DOHH2 (cell line): Measurements from ENCODE around the gene SLC39A5.

ENCODE experiments used
- H3F3A ChIP-seq: fragments of 200-600 bp; sonication (generic), shearing (Covaris generic); 2 replicates; pipeline ENCODE4 v1.6.0; 2016; ENCODE audit warnings: antibody characterized with exemption, mild to moderate bottlenecking; ENCODE audit not compliant: control insufficient read depth, insufficient read depth
- H3K27ac ChIP-seq: fragments of 200-600 bp; sonication (generic); 2 replicates; pipeline ENCODE4 v1.5.1; 2014; ENCODE audit warnings: low read depth, mild to moderate bottlenecking, low read length, moderate library complexity
- H3K27me3 ChIP-seq: fragments of 200-600 bp; sonication (generic); 2 replicates; pipeline ENCODE4 v1.6.1; 2014; ENCODE audit warnings: mild to moderate bottlenecking, low read length, mixed read lengths; ENCODE audit not compliant: control insufficient read depth
- H3K36me3 ChIP-seq: fragments of 200-600 bp; sonication (generic); 2 replicates; pipeline ENCODE4 v1.6.1; 2014; ENCODE audit warnings: mild to moderate bottlenecking, low read length, moderate library complexity, mixed read lengths; ENCODE audit not compliant: control insufficient read depth
- H3K4me1 ChIP-seq: fragments of 200-600 bp; sonication (generic); 2 replicates; pipeline ENCODE4 v1.6.1; 2014; ENCODE audit warnings: mild to moderate bottlenecking, low read length, mixed read lengths; ENCODE audit not compliant: control insufficient read depth
- H3K4me2 ChIP-seq: fragments of 200-600 bp; sonication (generic); 2 replicates; pipeline ENCODE4 v1.6.0; 2014; ENCODE audit warnings: mild to moderate bottlenecking, low read length, moderate library complexity
- H3K4me3 ChIP-seq: fragments of 200-600 bp; sonication (generic); 2 replicates; pipeline ENCODE4 v1.5.1; 2014; ENCODE audit warnings: mild to moderate bottlenecking, low read length, mixed read lengths
- H3K79me2 ChIP-seq: fragments of 200-600 bp; sonication (generic); 2 replicates; pipeline ENCODE4 v1.6.1; 2014; ENCODE audit warnings: mild to moderate bottlenecking, low read length, mixed read lengths; ENCODE audit not compliant: control insufficient read depth
- H3K9me2 ChIP-seq: fragments of 200-600 bp; sonication (generic); replicated peaks from 2 replicates; pipeline ENCODE4 v1.6.1; 2014; ENCODE audit warnings: mild to moderate bottlenecking, low read length, mixed read lengths; ENCODE audit not compliant: control insufficient read depth
- H3K9me3 ChIP-seq: fragments of 200-600 bp; sonication (generic); 2 replicates; pipeline ENCODE4 v1.6.1; 2014; ENCODE audit warnings: antibody characterized with exemption, low read length, mixed read lengths; ENCODE audit not compliant: control insufficient read depth, insufficient read depth
- H4K20me1 ChIP-seq: fragments of 200-600 bp; sonication (generic); 2 replicates; pipeline ENCODE4 v1.6.0; 2014; ENCODE audit warnings: low read depth, mild to moderate bottlenecking, antibody characterized with exemption, low read length, moderate library complexity; ENCODE audit not compliant: control insufficient read depth, insufficient read depth
- EZH2phosphoT487 ChIP-seq: fragments of 200-600 bp; sonication (generic); IDR thresholded peaks from 2 replicates; pipeline ENCODE4 v1.6.1; 2017; ENCODE audit warnings: borderline replicate concordance, mild to moderate bottlenecking, antibody characterized with exemption, low read length, moderate library complexity, mixed read lengths
- TF ChIP-seq, protein P1 (sequence below): fragments of 200-600 bp; sonication (generic); IDR thresholded peaks from one replicate; pipeline ENCODE4 v1.5.1; 2014; ENCODE audit warnings: antibody characterized with exemption, mild to moderate bottlenecking, low read depth, low read length; ENCODE audit not compliant: poor library complexity, severe bottlenecking

The SLC39A5 gene

DNA sequence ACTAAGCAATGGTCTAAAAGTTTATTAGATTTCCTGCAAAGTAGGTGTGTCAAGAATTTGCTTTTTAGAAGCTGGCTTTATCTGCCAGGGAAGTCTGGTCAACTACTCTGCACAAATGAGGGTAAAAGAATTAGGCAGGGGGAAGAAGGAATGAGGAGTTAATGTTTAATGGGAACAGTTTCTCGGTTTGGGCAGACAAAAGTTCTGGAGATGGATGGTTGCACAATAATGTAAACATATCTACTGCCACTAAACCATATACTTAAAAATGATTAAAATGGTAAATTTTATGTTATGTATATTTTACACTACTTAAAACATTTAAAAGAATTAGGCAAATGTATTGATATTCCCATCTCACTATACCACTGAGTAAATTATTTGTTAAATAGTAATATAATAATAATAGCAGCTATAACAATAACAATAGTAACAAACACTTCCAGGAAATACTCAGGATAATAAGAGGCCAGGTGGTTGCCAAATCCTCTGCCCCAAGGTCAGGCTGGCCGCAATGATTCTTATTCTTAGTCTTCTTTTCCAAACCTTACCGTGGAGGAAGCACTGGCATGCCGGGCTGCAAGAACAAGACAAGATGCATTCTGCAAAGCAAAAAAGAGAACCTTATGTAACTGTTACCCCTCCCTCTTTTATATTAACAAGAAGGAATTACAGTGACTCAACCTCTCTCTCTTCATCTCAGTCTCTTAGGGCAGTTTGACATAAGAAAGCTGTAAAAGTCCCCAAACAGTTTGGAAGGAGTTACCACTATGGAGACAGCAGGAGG, 56.4 kb downstream of the SLC39A5 start:
- Histone ChIP-seq H3K36me3 (peaks cover 84% of the 10 kb centered on the region), H3K9me2 (no peaks in the 10 kb centered on the region), H3F3A (peaks cover 10% of the 10 kb centered on the region), H4K20me1 (peaks cover 7% of the 10 kb centered on the region; the same call in 1 of the 2 replicates), H3K27me3 (no peaks in the 10 kb centered on the region), H3K4me1 (peaks cover 2% of the 10 kb centered on the region; the same call in 1 of the 2 replicates), H3K4me3 (no peak overlapping the region), H3K4me2 (no peak overlapping the region), H3K9me3 (no peaks in the 10 kb centered on the region), H3K79me2 (peaks cover 52% of the 10 kb centered on the region), H3K27ac (no peak overlapping the region)
- TF ChIP-seq EZH2phosphoT487 = no peak
- TF ChIP-seq, protein P1, sequence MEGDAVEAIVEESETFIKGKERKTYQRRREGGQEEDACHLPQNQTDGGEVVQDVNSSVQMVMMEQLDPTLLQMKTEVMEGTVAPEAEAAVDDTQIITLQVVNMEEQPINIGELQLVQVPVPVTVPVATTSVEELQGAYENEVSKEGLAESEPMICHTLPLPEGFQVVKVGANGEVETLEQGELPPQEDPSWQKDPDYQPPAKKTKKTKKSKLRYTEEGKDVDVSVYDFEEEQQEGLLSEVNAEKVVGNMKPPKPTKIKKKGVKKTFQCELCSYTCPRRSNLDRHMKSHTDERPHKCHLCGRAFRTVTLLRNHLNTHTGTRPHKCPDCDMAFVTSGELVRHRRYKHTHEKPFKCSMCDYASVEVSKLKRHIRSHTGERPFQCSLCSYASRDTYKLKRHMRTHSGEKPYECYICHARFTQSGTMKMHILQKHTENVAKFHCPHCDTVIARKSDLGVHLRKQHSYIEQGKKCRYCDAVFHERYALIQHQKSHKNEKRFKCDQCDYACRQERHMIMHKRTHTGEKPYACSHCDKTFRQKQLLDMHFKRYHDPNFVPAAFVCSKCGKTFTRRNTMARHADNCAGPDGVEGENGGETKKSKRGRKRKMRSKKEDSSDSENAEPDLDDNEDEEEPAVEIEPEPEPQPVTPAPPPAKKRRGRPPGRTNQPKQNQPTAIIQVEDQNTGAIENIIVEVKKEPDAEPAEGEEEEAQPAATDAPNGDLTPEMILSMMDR = no peak
